Tongue (tissue), 2 donors: ENCODE data around the gene SNRNP25. TPM values are rescaled to one million over a fixed set of nuclear protein-coding genes. Genes with fewer than 3 reads are reported as not detected.
"Not testable (repeated sequence)": the region's sequence is repeated elsewhere in the genome, so short reads cannot be mapped to it uniquely, and the experiment has no call there.

Experiments
- DNase-seq: peaks from one replicate; pipeline ENCODE4 v3.0.0-alpha.2; 2015
- total RNA-seq: library from RNA; depleted of rRNA; stranded (reverse); fragments of >200 nt; gene quantifications from one replicate; pipeline ENCODE4 v1.2.3, GENCODE V29; 2014

Gene SNRNP25
- total RNA-seq, 1 donor from 2014 or later = 13.0 TPM

- no peak for DNase-seq
Observed at GRCh38 chr16:42069-42457, 11.6 kb upstream of the SNRNP25 start.

DNA sequence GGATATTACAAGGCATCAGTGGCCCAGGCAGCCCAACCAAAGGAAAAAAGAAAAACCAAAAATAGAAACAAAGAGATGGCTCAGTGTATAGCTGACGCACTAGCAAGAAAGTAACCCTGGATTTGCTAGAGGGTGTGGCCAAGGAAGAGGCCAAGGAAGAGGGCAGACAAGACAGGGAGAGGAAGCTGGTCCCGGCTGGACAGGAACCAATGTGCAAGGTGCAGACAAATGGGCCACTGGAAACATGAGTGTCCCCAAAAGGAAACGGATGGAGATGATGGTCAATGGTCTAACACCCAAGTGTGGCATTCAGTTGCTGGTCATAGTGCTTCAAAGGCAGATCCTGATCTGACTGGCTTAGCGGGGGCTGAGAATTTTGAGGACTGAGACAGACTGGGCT is 10.9 kb upstream of the SNRNP25 start:
- no peak for DNase-seq

DNA sequence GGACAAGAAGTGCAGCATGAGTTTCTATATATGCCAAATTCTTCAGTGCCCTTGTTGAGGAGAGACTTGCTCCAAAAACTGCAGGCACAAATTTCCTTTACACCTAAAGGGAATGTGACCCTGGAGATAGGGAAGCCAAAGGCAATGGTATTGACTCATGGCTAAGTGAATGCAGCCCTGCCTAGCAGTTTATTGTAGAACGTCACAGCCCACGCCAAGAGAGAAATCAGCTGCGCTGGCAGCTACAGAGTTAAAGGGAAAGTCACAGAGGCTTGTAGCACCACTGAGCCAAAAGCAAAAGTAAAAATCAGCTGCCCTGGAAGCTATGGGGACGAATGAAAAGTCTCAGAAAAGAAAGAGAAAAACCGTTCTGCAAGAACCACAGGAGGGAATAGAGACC is 10.3 kb upstream of the SNRNP25 start:
- DNase-seq = no peak

DNA sequence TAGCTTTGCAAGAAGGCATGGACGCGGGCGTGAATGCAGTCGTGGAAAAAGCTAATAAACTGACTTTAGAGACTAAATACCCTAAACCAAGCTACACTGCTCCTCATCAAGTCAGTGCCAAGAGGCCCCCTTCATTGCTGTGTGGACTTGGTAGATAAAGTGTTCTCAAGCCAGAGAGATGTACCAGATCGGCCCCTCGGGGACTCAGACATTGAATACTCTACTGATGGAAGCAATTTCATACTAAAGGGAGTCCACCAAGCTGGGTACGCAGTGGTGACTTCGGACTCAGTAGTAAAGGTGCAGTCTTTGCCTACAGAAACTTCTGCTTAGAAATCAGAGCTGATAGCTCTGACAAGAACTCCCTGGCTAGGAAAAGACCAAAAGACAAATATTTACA is 9.0 kb upstream of the SNRNP25 start:
- DNase-seq = no peak

GRCh38 chr16:45454-45853 is 8.2 kb upstream of the SNRNP25 start:
- no peak for DNase-seq

- not testable (repeated sequence) for DNase-seq
Observed at GRCh38 chr16:46510-46909, 7.1 kb upstream of the SNRNP25 start.

GRCh38 chr16:47234-47633 is 6.4 kb upstream of the SNRNP25 start:
- DNase-seq = no peak

DNA sequence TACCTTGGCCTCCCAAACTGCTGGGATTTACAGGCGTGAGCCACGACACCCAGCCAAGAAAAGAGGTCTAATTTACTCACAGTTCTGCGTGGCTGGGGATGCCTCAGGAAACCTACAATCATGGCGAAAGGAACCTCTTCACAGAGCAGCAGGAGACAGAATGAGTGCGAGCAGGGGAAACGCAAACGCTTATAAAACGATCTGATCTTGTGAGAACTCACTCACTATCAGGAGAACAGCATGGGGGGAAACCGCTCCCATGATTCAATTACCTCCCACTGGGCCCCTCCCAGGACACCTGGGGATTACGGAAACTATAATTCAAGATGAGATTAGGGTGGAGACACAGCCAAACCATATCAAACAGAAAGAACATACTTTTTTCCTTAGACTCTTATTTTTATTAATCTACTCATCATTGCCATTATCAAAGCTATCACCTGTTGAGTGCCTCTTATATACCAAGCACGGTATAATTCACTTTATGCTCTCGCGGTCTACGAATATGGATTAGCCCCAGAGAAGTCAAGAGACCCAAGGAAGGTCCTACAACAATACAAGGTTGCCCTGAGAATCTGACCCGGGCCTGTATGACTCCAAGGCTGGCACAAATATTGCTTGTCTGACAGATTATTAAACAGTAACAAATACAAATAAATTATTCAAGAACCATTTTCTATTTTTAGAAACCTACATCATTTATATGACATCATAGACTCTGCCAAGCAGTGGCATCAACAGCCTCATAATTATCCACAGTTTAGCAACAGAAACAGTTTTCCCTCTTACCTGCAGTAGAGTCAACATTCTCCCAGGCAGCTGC is 2.6 kb upstream of the SNRNP25 start:
- DNase-seq = no peak

GRCh38 chr16:54237-54581 is 581 bp downstream of the SNRNP25 start:
- DNase-seq = no peak

GRCh38 chr16:55571-56136 is 2.0 kb downstream of the SNRNP25 start:
- DNase-seq = no peak

- no peak for DNase-seq
Observed at GRCh38 chr16:56231-56927, 2.8 kb downstream of the SNRNP25 start.

DNA sequence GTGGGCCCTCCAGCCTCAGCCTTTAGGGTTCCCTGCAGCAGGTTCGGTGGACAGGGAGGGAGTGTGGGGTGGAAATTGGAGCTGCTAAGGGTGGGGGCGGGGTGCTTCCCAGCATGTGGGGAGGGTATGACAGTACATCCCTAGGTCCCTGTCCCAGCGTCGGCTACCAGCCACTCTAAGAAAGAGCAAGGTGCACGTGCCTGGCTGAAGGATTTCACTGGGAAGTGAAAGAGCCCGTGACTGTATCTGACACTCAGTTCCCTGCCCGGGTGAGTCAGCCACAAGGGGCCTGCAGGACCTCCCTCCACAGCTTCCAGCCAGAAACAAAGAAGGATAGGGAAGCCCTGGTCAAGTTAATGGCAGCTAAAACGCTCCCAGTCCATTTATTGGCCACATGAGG is 4.1 kb downstream of the SNRNP25 start:
- no peak for DNase-seq

GRCh38 chr16:58491-59439 is 5.1 kb downstream of the SNRNP25 start:
- DNase-seq = no peak

DNA sequence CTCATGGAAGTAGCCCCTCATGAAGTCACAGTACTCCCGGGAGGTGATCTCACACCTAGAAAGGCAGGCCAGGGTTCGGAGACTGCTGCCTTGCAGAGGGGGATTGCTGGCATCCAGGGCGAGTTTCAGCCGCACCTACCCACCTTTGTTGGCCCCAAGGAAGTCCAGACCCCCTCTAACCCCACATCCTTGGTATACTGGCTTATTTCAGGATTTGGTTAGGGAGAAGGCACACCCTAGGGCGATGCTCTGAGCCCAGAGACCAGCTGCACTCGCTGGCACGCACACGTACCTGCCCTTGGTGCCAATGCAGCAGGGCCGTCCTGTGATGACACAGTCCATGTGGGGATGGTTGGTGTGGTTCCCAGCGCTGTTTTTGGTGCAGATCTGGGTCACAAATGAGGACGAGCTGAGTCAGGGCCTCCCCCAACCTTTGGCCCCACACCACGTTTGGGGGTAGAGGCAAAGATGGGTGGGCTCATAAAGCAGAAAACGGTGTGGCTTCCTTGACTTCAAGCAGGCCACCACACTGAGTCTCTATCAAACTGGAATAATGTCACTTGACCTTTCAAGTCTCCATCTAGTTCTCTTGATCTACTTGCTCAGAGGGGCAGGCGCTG is 5.9 kb downstream of the SNRNP25 start:
- DNase-seq = no peak

GRCh38 chr16:60166-60565 is 6.5 kb downstream of the SNRNP25 start:
- no peak for DNase-seq

GRCh38 chr16:60929-61878 is 7.6 kb downstream of the SNRNP25 start:
- no peak for DNase-seq

- no peak for DNase-seq
Observed at GRCh38 chr16:61879-62281, 8.3 kb downstream of the SNRNP25 start.

- DNase-seq = no peak
Observed at GRCh38 chr16:62283-62967, 8.8 kb downstream of the SNRNP25 start.

- DNase-seq = no peak
Observed at GRCh38 chr16:62968-63391, 9.4 kb downstream of the SNRNP25 start.

DNA sequence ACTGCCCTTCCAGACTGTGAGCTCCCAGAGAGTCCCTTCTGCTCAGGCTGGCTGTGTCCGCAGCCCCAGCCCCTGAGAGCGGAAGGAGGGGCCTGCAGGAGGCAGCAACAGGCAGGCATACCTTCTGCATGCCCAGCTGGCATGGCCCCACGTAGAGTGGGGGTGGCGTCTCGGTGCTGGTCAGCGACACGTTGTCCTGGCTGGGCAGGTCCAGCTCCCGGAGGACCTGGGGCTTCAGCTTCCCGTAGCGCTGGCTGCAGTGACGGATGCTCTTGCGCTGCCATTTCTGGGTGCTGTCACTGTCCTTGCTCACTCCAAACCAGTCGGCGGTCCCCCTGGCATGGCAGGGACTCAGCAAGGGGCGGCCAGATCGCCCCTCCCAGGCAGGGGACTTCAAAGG is 9.8 kb downstream of the SNRNP25 start:
- DNase-seq = no peak
